NT2/D1 (cell line): ENCODE measurements around the gene CLDN5.

Experiments used
- YY1 ChIP-seq: IDR thresholded peaks from 2 replicates; pipeline ENCODE4 v1.6.1; 2011; ENCODE audit not compliant: insufficient read length, insufficient read depth
- ZNF274 ChIP-seq: IDR thresholded peaks from 2 replicates; pipeline ENCODE4 v1.6.1; 2011; ENCODE audit warnings: mild to moderate bottlenecking, low read depth, low read length

DNA sequence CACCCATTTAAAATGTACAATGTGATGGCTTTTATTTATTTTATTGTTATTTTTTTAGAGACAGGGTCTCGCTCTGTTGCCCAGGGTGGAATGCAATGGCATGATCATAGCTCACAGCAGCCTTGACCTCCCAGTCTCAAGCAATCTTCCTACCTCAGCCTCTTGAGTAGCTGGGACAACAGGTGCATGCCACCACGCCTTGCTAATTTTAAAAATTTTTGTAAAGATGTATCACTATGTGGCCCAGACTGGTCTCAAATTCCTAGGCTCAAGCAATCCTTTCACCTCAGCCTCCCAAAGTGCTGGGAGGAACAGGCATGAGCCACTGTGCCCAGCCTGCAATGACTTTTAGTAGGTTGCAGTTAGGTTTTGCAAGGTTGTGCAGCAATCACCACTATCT lies 14.3 kb downstream of the CLDN5 start:
- TF ChIP-seq ZNF274: no peak
- TF ChIP-seq YY1: no peak
